HG02973 (cell line): Measurements from ENCODE around the gene HOMEZ.
"Not testable (repeated sequence)": the region's sequence is repeated elsewhere in the genome, so short reads cannot be mapped to it uniquely, and the experiment has no call there.

ENCODE experiments used
- ATAC-seq: cut with Tn5 transposase; IDR thresholded peaks from one replicate; pipeline ENCODE4 v1.9.1; 2021; ENCODE audit warnings: moderate library complexity; ENCODE audit not compliant: unreplicated experiment

The HOMEZ gene

GRCh38 chr14:23228812-23229211, 57.1 kb downstream of the HOMEZ start:
- no peak for ATAC-seq

- ATAC-seq = no peak
Observed at GRCh38 chr14:23227566-23227965, 58.4 kb downstream of the HOMEZ start.

GRCh38 chr14:23224958-23225357, 61.0 kb downstream of the HOMEZ start:
- ATAC-seq = not testable (repeated sequence)
